Measurements from ENCODE around the gene REXO4. TPM values are rescaled to one million over a fixed set of nuclear protein-coding genes. Genes with fewer than 3 reads are reported as not detected.

Gene REXO4
- 10 to 100 TPM; 19.7 to 21.7 TPM for total RNA-seq

- ChIA-PET POLR2A (interaction anchor here (0.9 to 3.0 kb wide), 9 partner anchors 41 to 387 kb away, joined by 3 to 15 read pairs (median 8); partner anchors contain the start of genes GTF3C5, MED22, RPL7A and STKLD1), CTCF (interaction anchor here (1.3 kb wide), 3 partner anchors 14 to 237 kb away, joined by 3 read pairs; partner anchors contain the start of genes SURF1 and SURF2)
- peak; percentile 89 for DNase-seq
- peaks cover 26% of the 10 kb centered on the region for H3K36me3 Mint-ChIP-seq (ENCODE audit: low read depth)
- H3K27me3 Mint-ChIP-seq, result no peaks in the 10 kb centered on the region
- H3K27ac Mint-ChIP-seq, result peak within 1 kb of the TSS; percentile 87
- peak within 1 kb of the TSS; percentile 92 for H3K4me3 Mint-ChIP-seq
- no peaks in the 10 kb centered on the region for H3K9me3 Mint-ChIP-seq
- peaks cover 59% of the 10 kb centered on the region for H3K4me1 Mint-ChIP-seq
Measured at GRCh38 chr9:133417541-133418461, at the start of gene REXO4. TSS of gene REXO4 (minus strand) at chr9:133418010. CDS start at chr9:133417844, 166 bp downstream.

- Mint-ChIP-seq H3K27ac (no peak overlapping the region), H3K4me1 (no peaks in the 10 kb centered on the region), H3K4me3 (no peak overlapping the region), H3K27me3 (peaks cover 3% of the 10 kb centered on the region), H3K36me3 (ENCODE audit: low read depth) (no peaks in the 10 kb centered on the region), H3K9me3 (no peaks in the 10 kb centered on the region)
- DNase-seq, result no peak
- ChIA-PET POLR2A (no interaction called here), CTCF (no interaction called here)
Measured at GRCh38 chr9:133467101-133467500, 49.3 kb upstream of the REXO4 start.

GRCh38 chr9:133465984-133466383, 48.2 kb upstream of the REXO4 start:
- ChIA-PET POLR2A (no interaction called here), CTCF (no interaction called here)
- Mint-ChIP-seq H3K4me1 (no peaks in the 10 kb centered on the region), H3K9me3 (no peaks in the 10 kb centered on the region), H3K27ac (no peak overlapping the region), H3K4me3 (no peak overlapping the region), H3K36me3 (ENCODE audit: low read depth) (no peaks in the 10 kb centered on the region), H3K27me3 (peaks cover 9% of the 10 kb centered on the region)
- DNase-seq, result no peak

GRCh38 chr9:133464638-133465037, 46.8 kb upstream of the REXO4 start:
- Mint-ChIP-seq H3K4me3 (no peak overlapping the region), H3K27ac (no peak overlapping the region), H3K9me3 (no peaks in the 10 kb centered on the region), H3K36me3 (ENCODE audit: low read depth) (no peaks in the 10 kb centered on the region), H3K27me3 (peaks cover 12% of the 10 kb centered on the region), H3K4me1 (peaks cover 8% of the 10 kb centered on the region)
- DNase-seq, result no peak
- ChIA-PET CTCF (no interaction called here), POLR2A (no interaction called here)

GRCh38 chr9:133463864-133464615, 46.2 kb upstream of the REXO4 start:
- CTCF ChIA-PET, result no interaction called here
- H3K36me3 Mint-ChIP-seq (ENCODE audit: low read depth), result no peaks in the 10 kb centered on the region
- peaks cover 12% of the 10 kb centered on the region for H3K27me3 Mint-ChIP-seq
- H3K9me3 Mint-ChIP-seq, result no peaks in the 10 kb centered on the region
- no peak overlapping the region for H3K27ac Mint-ChIP-seq
- DNase-seq, result no peak
- H3K4me3 Mint-ChIP-seq, result no peak overlapping the region
- H3K4me1 Mint-ChIP-seq, result peaks cover 8% of the 10 kb centered on the region
- POLR2A ChIA-PET, result no interaction called here

- Mint-ChIP-seq H3K27me3 (peaks cover 12% of the 10 kb centered on the region), H3K36me3 (ENCODE audit: low read depth) (no peaks in the 10 kb centered on the region), H3K27ac (no peak overlapping the region), H3K4me1 (peaks cover 8% of the 10 kb centered on the region), H3K9me3 (no peaks in the 10 kb centered on the region), H3K4me3 (no peak overlapping the region)
- ChIA-PET POLR2A (no interaction called here), CTCF (no interaction called here)
- DNase-seq, result no peak
Measured at GRCh38 chr9:133463234-133463863, 45.5 kb upstream of the REXO4 start.

- H3K4me3 Mint-ChIP-seq, result no peak overlapping the region
Measured at GRCh38 chr9:133461975-133462374, 44.2 kb upstream of the REXO4 start.

GRCh38 chr9:133460405-133461175, 42.8 kb upstream of the REXO4 start:
- Mint-ChIP-seq H3K4me1 (peaks cover 8% of the 10 kb centered on the region), H3K4me3 (peak overlapping the region; percentile 62), H3K36me3 (ENCODE audit: low read depth) (no peaks in the 10 kb centered on the region), H3K9me3 (no peaks in the 10 kb centered on the region), H3K27ac (no peak overlapping the region), H3K27me3 (peaks cover 12% of the 10 kb centered on the region)
- peak; percentile 24 for DNase-seq
- CTCF ChIA-PET, result interaction anchor here (0.7 to 0.9 kb wide), 2 partner anchors 21 to 101 kb away, joined by 3 to 4 read pairs; no protein-coding TSS in a partner anchor
- POLR2A ChIA-PET, result interaction anchor here (1.1 to 1.7 kb wide), 5 partner anchors 14 to 113 kb away, joined by 3 to 7 read pairs (median 5); partner anchors contain the start of genes MED22, RPL7A and SLC2A6

More at GRCh38 chr9:133461975-133462374, 44.2 kb upstream of the REXO4 start:
- peaks cover 12% of the 10 kb centered on the region for H3K27me3 Mint-ChIP-seq
- ChIA-PET POLR2A (interaction anchor here (1.4 kb wide), 1 partner anchor 19 kb away, joined by 3 read pairs; no protein-coding TSS in a partner anchor), CTCF (no interaction called here)
- no peaks in the 10 kb centered on the region for H3K36me3 Mint-ChIP-seq (ENCODE audit: low read depth)
- DNase-seq, result no peak
- H3K9me3 Mint-ChIP-seq, result no peaks in the 10 kb centered on the region
- peaks cover 8% of the 10 kb centered on the region for H3K4me1 Mint-ChIP-seq
- H3K27ac Mint-ChIP-seq, result no peak overlapping the region

- Mint-ChIP-seq H3K4me3 (peak within 1 kb of the TSS; percentile 83), H3K4me1 (peaks cover 8% of the 10 kb centered on the region), H3K27me3 (peaks cover 12% of the 10 kb centered on the region), H3K9me3 (no peaks in the 10 kb centered on the region), H3K36me3 (ENCODE audit: low read depth) (no peaks in the 10 kb centered on the region), H3K27ac (peak within 1 kb of the TSS; percentile 26)
- ChIA-PET POLR2A (interaction anchor here (0.5 to 1.7 kb wide), 6 partner anchors 15 to 112 kb away, joined by 3 to 7 read pairs (median 4); partner anchors contain the start of genes MED22, RPL7A and SLC2A6), CTCF (interaction anchor here (0.6 to 1.0 kb wide), 4 partner anchors 22 to 267 kb away, joined by 3 to 4 read pairs (median 4); no protein-coding TSS in a partner anchor)
- peak; percentile 90 for DNase-seq
Measured at GRCh38 chr9:133459476-133460404, 41.9 kb upstream of the REXO4 start, which contains the start of gene CACFD1. TSS of gene CACFD1 (plus strand) at chr9:133459978. CDS start at chr9:133460067, 89 bp downstream.

GRCh38 chr9:133458643-133459312, 41.0 kb upstream of the REXO4 start:
- Mint-ChIP-seq H3K36me3 (ENCODE audit: low read depth) (no peaks in the 10 kb centered on the region), H3K4me1 (peaks cover 8% of the 10 kb centered on the region), H3K27ac (no peak overlapping the region), H3K27me3 (peaks cover 12% of the 10 kb centered on the region), H3K4me3 (peak overlapping the region; percentile 83), H3K9me3 (no peaks in the 10 kb centered on the region)
- DNase-seq, result no peak
- POLR2A ChIA-PET, result interaction anchor here (1.0 to 1.7 kb wide), 5 partner anchors 16 to 111 kb away, joined by 3 to 7 read pairs (median 5); partner anchors contain the start of genes MED22, RPL7A and SLC2A6
- CTCF ChIA-PET, result interaction anchor here (0.6 to 1.4 kb wide), 3 partner anchors 21 to 268 kb away, joined by 3 to 4 read pairs (median 3); partner anchors contain the start of gene SLC2A6
